Caco-2 (cell line): Measurements from ENCODE around the gene CST6. TPM values are rescaled to one million over a fixed set of nuclear protein-coding genes. Genes with fewer than 3 reads are reported as not detected.
"Not testable (repeated sequence)": the region's sequence is repeated elsewhere in the genome, so short reads cannot be mapped to it uniquely, and the experiment has no call there.

ENCODE experiments used
- BruUV-seq: library from RNA; stranded (reverse); fragments of 400-500 nt; replicated peaks from 2 replicates; lab custom pipeline; 2021; lab: Mats Ljungman, UMichigan
- CTCF ChIA-PET: fragments of 300-600 bp; sonication (Branson Sonifier 250); formaldehyde crosslinking; loops from one replicate; lab custom pipeline; 2022; ENCODE audit warnings: antibody characterized with exemption; lab: Charles Lee
- POLR2A ChIA-PET: fragments of 300-600 bp; sonication (Branson Sonifier 250); formaldehyde crosslinking; loops from one replicate; lab custom pipeline; 2022; ENCODE audit warnings: antibody characterized with exemption; lab: Charles Lee
- DNase-seq, 2 experiments: peaks; one replicate each; pipeline versions ENCODE4 v3.0.0 to v3.0.0-alpha.2; 2020 to 2022
- H3K27me3 ChIP-seq: replicated peaks from 2 replicates; pipeline ENCODE4 v1.6.0; 2011; ENCODE audit warnings: low read length; ENCODE audit not compliant: control insufficient read depth, insufficient read depth
- H3K36me3 ChIP-seq: 2 replicates; pipeline ENCODE4 v1.5.1; 2011; ENCODE audit warnings: low read length; ENCODE audit not compliant: control insufficient read depth, insufficient read depth
- H3K4me1 ChIP-seq: fragments of 250-450 bp; sonication (Bioruptor Pico); 2 replicates; pipeline ENCODE4 v1.5.1; 2020; ENCODE audit warnings: mild to moderate bottlenecking
- H3K4me3 ChIP-seq: 2 replicates; pipeline ENCODE4 v1.5.1; 2011; ENCODE audit warnings: low read depth, mild to moderate bottlenecking, control low read depth, low read length
- H3K9me3 ChIP-seq: fragments of 250-450 bp; sonication (Bioruptor Pico); 2 replicates; pipeline ENCODE4 v1.5.1; 2020; ENCODE audit warnings: mild to moderate bottlenecking, moderate library complexity
- H3K27ac Mint-ChIP-seq: one replicate; pipeline ENCODE4 v1.8.0; 2022; ENCODE audit warnings: mixed read lengths; ENCODE audit not compliant: unreplicated experiment
- H3K27me3 Mint-ChIP-seq: one replicate; pipeline ENCODE4 v1.8.0; 2022; ENCODE audit warnings: mixed read lengths; ENCODE audit not compliant: insufficient read depth, unreplicated experiment
- H3K36me3 Mint-ChIP-seq: one replicate; pipeline ENCODE4 v1.8.0; 2022; ENCODE audit warnings: mild to moderate bottlenecking, mixed read lengths; ENCODE audit not compliant: insufficient read depth, unreplicated experiment
- H3K4me1 Mint-ChIP-seq: one replicate; pipeline ENCODE4 v1.8.0; 2022; ENCODE audit warnings: low read depth, mixed read lengths; ENCODE audit not compliant: unreplicated experiment
- H3K4me3 Mint-ChIP-seq: one replicate; pipeline ENCODE4 v1.8.0; 2022; ENCODE audit warnings: mild to moderate bottlenecking, moderate library complexity, mixed read lengths; ENCODE audit not compliant: unreplicated experiment
- H3K9me3 Mint-ChIP-seq: one replicate; pipeline ENCODE4 v1.8.0; 2022; ENCODE audit warnings: mixed read lengths; ENCODE audit not compliant: unreplicated experiment
- CTCF ChIP-seq, 2 experiments: fragments of 200-600 bp in 1 of 2; IDR thresholded peaks; 1 replicate in 1 of 2; 2 replicates in 1 of 2; pipeline versions ENCODE4 v1.5.1 to v1.8.0; 2011 to 2022; ENCODE audit warnings: antibody characterized with exemption in 1 of 2, control low read depth in 1 of 2, inconsistent platforms in 1 of 2, low read depth in 1 of 2, low read length in 1 of 2, mild to moderate bottlenecking in 1 of 2, moderate library complexity in 1 of 2; ENCODE audit not compliant: insufficient read depth in 1 of 2, severe bottlenecking in 1 of 2, unreplicated experiment in 1 of 2
- intact Hi-C: fragments of 100-400 bp; cut with micrococcal nuclease; formaldehyde crosslinking; loops from one replicate; pipeline ENCODE4 v1.10.0; 2022; ENCODE audit not compliant: unreplicated experiment
- total RNA-seq: library from RNA; stranded (reverse); gene quantifications from 2 replicates; pipeline ENCODE4 v1.2.3, GENCODE V29; 2022

CST6 gene
- total RNA-seq, 1 experiment from 2014 or later: not detected

DNA sequence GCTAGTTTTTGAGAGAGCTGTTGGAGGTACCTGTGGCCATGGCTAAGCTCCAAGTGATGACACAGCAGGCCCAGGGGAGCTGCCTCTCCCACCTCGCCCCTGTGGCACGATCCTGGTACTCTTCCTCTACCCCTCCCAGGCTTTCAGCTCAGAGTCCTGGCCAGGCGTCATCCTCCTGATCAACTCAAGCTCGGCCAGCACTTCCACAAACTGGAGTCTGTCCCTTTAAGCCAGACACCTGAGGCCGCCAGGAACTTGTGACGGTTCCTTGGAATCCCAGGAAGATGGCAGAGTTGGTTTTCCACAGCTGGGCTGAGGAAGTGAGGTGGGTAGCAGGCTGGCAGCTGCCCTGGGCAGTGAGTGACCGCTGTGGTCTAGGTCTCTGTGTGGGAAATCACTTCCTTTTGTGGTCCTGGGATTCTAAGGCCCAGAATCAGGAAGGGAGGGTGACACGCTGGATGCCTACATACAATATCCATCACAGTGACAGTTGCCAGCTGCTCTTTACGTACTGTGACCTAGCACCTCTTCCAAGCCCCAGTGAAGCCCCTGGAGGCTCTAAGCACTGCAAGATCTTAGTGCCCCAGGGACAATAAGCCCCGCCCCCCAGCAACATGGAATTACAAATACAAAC, 3.2 kb upstream of the CST6 start:
- no peak for TF ChIP-seq CTCF (IDR thresholded peaks at IDR 0.05; ENCODE audit: insufficient read depth in 1 of 2, low read depth in 1 of 2, low read length in 1 of 2, severe bottlenecking in 1 of 2, unreplicated experiment in 1 of 2)
- H3K4me1 ChIP-seq: peaks cover 19% of the 10 kb centered on the region

DNA sequence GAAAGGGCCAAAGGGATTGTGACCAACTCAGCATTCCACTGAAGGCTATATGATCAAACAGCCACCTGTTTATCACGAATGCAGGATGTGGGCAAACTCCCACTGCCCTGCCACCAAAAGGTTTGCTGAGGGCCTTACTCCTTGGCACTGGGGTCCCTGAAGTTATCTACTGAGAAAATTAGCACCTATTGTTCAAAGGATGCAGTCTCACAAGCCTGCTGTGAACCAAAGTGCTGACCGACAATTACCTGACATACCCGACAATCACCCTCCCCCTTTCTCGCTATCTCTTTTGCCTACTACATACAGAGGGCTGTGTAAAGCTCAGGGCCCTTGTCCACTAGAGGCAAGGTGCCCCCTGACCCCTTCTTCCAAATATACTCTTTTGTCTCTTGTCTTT, 1.8 kb upstream of the CST6 start:
- POLR2A ChIA-PET, DNase-seq, H3K9me3 ChIP-seq, H3K27me3 ChIP-seq, H3K4me3 ChIP-seq, H3K4me1 Mint-ChIP-seq, intact Hi-C loops, H3K27me3 Mint-ChIP-seq, BruUV-seq, H3K9me3 Mint-ChIP-seq, H3K36me3 ChIP-seq, H3K4me3 Mint-ChIP-seq: not testable (repeated sequence)
- H3K4me1 ChIP-seq: peaks cover 21% of the 10 kb centered on the region
- CTCF ChIA-PET: interaction anchor here (0.6 to 0.8 kb wide), 2 partner anchors 12 to 89 kb away, joined by 3 to 4 read pairs; no protein-coding TSS in a partner anchor
- Mint-ChIP-seq H3K27ac (peak overlapping the region; percentile 76), H3K36me3 (peaks cover 20% of the 10 kb centered on the region)

More for the DNA sequence above, 3.2 kb upstream of the CST6 start:
- ChIA-PET POLR2A (interaction anchor here (0.9 kb wide), 1 partner anchor 43 kb away, joined by 4 read pairs; the partner anchor contains the start of gene SF3B2), CTCF (interaction anchor here (1.0 kb wide), 1 partner anchor 60 kb away, joined by 3 read pairs; no protein-coding TSS in a partner anchor)
- H3K27ac Mint-ChIP-seq: no peak overlapping the region
- BruUV-seq: no TSS peak
- no peaks in the 10 kb centered on the region for H3K27me3 ChIP-seq
- H3K27me3 Mint-ChIP-seq: no peaks in the 10 kb centered on the region
- no peaks in the 10 kb centered on the region for H3K9me3 Mint-ChIP-seq
- intact Hi-C loops: no loop called here
- peaks cover 7% of the 10 kb centered on the region for H3K4me1 Mint-ChIP-seq
- no peaks in the 10 kb centered on the region for H3K36me3 ChIP-seq
- peaks cover 33% of the 10 kb centered on the region for H3K36me3 Mint-ChIP-seq
- no peak overlapping the region for H3K4me3 ChIP-seq
- H3K9me3 ChIP-seq: no peaks in the 10 kb centered on the region
- no peak for DNase-seq
- H3K4me3 Mint-ChIP-seq: no peak overlapping the region

DNA sequence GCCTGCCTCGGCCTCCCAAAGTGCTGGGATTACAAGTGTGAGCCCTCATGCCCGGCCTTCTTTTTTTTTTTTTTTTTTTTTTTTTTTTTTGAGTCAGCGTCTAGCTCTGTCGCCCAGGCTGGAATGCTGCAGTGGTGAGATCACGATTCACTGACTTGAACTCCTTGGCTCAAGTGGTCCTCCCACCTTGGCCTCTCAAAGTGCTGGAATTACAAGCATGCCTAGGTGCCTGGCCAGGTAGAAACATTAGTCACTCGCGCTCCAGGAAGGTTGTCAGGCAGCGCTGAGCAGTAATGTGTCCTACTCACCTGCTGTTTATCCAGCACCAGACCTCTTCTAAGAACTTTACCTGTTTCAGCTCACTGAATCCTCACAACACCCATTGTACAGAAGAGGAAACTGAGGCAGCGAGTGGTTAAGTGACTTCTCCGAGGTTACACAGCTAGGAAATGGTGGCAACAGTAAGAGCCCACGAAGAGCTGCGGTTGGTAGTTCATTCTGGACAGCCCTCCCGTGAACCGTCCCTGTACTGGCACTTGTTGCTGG, 496 bp upstream of the CST6 start:
- H3K4me1 ChIP-seq: peaks cover 21% of the 10 kb centered on the region
- peaks cover 7% of the 10 kb centered on the region for H3K4me1 Mint-ChIP-seq
- no TSS peak for BruUV-seq
- peaks cover 9% of the 10 kb centered on the region for H3K36me3 Mint-ChIP-seq
- H3K27ac Mint-ChIP-seq: no peak overlapping the region
- POLR2A ChIA-PET: interaction anchor here (2.0 kb wide), 1 partner anchor 9 kb away, joined by 8 read pairs; the partner anchor contains the start of genes BANF1 and EIF1AD
- H3K36me3 ChIP-seq: no peaks in the 10 kb centered on the region
- DNase-seq: peak; percentile 64 to 85
- no peak overlapping the region for H3K4me3 ChIP-seq
- TF ChIP-seq CTCF (IDR thresholded peaks at IDR 0.05; ENCODE audit: insufficient read depth in 1 of 2, low read depth in 1 of 2, low read length in 1 of 2, severe bottlenecking in 1 of 2, unreplicated experiment in 1 of 2): no peak
- CTCF ChIA-PET: interaction anchor here (0.6 kb wide), 3 partner anchors 8 to 123 kb away, joined by 5 to 8 read pairs (median 6); partner anchors contain the start of gene FIBP
- no peak overlapping the region for H3K4me3 Mint-ChIP-seq
- H3K9me3 Mint-ChIP-seq: no peaks in the 10 kb centered on the region
- no peaks in the 10 kb centered on the region for H3K27me3 ChIP-seq
- no peaks in the 10 kb centered on the region for H3K27me3 Mint-ChIP-seq
- intact Hi-C loops: no loop called here
- no peaks in the 10 kb centered on the region for H3K9me3 ChIP-seq
